Ascending aorta (tissue), 2 donors: ENCODE measurements around the gene CPA2. TPM values are rescaled to one million over a fixed set of nuclear protein-coding genes. Genes with fewer than 3 reads are reported as not detected.

Experiments used
- DNase-seq, 2 donors: peaks; one replicate each; pipeline ENCODE4 v3.0.0-alpha.2; 2019; ENCODE audit warnings: low spot score in 2 of 2
- H3K27ac ChIP-seq, 2 donors: fragments of 200-600 bp; sonication (generic); one replicate each; pipeline ENCODE4 v1.5.1; 2016 to 2017; ENCODE audit warnings: mild to moderate bottlenecking in 1 of 2
- H3K27me3 ChIP-seq: fragments of 200-600 bp; sonication (generic); one replicate; pipeline ENCODE4 v1.5.1; 2017
- H3K36me3 ChIP-seq, 2 donors: fragments of 200-600 bp; sonication (generic); one replicate each; pipeline ENCODE4 v1.5.1; 2016
- H3K4me1 ChIP-seq, 2 donors: fragments of 200-600 bp; sonication (generic); one replicate each; pipeline ENCODE4 v1.5.1; 2016 to 2017; ENCODE audit warnings: mild to moderate bottlenecking in 1 of 2
- H3K4me3 ChIP-seq, 2 donors: fragments of 200-600 bp; sonication (generic); one replicate each; pipeline ENCODE4 v1.5.1; 2016 to 2017; ENCODE audit warnings: mild to moderate bottlenecking in 1 of 2
- H3K9me3 ChIP-seq, 2 donors: fragments of 200-600 bp; sonication (generic); one replicate each; pipeline ENCODE4 v1.5.1; 2016
- intact Hi-C: fragments of 100-400 bp; cut with DNase I; formaldehyde crosslinking; loops from one replicate; pipeline ENCODE4 v1.15.1; 2023
- total RNA-seq: library from RNA; depleted of rRNA; stranded (reverse); fragments of >200 nt; gene quantifications from one replicate; pipeline ENCODE4 v1.1.0, GENCODE V29; 2016
- TF ChIP-seq, protein P1 (sequence below), 3 experiments: fragments of 200-600 bp in 2 of 3; fragments of 450-650 bp in 1 of 3; sonication (generic) in 2 of 3; IDR thresholded peaks; one replicate each; pipeline ENCODE4 v1.5.1; 2016 to 2019; ENCODE audit warnings: antibody characterized with exemption in 3 of 3, mild to moderate bottlenecking in 1 of 3, moderate library complexity in 1 of 3

The CPA2 gene
- total RNA-seq, 1 donor from 2014 or later, result not detected

DNA sequence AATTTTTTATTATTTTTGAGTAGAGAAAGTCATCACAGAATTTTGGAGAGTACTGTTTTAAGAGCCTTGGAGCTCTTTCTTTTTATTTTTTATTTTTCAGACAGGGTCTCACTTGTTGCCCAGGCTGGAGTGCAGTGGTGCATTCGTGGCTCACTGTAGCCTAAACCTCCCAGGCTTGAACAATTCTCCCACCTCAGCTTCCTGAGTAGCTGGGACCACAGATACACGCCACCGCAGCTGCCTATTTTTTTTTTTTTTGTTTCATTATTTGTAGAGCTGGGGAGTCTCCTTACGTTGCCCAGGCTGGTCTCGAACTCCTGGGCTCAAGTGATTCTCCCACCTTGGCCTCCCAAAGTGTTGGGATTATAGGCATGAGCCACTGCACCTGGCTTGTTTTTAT is 36.9 kb downstream of the CPA2 start:
- DNase-seq, result no peak
- TF ChIP-seq, protein P1, sequence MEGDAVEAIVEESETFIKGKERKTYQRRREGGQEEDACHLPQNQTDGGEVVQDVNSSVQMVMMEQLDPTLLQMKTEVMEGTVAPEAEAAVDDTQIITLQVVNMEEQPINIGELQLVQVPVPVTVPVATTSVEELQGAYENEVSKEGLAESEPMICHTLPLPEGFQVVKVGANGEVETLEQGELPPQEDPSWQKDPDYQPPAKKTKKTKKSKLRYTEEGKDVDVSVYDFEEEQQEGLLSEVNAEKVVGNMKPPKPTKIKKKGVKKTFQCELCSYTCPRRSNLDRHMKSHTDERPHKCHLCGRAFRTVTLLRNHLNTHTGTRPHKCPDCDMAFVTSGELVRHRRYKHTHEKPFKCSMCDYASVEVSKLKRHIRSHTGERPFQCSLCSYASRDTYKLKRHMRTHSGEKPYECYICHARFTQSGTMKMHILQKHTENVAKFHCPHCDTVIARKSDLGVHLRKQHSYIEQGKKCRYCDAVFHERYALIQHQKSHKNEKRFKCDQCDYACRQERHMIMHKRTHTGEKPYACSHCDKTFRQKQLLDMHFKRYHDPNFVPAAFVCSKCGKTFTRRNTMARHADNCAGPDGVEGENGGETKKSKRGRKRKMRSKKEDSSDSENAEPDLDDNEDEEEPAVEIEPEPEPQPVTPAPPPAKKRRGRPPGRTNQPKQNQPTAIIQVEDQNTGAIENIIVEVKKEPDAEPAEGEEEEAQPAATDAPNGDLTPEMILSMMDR (IDR thresholded peaks at IDR 0.05), result no peak
- Histone ChIP-seq H3K4me1 (no peaks in the 10 kb centered on the region), H3K27me3 (no peaks in the 10 kb centered on the region), H3K27ac (no peak overlapping the region), H3K9me3 (no peaks in the 10 kb centered on the region), H3K4me3 (no peak overlapping the region), H3K36me3 (no peaks in the 10 kb centered on the region)
- intact Hi-C loops, result no loop called here

DNA sequence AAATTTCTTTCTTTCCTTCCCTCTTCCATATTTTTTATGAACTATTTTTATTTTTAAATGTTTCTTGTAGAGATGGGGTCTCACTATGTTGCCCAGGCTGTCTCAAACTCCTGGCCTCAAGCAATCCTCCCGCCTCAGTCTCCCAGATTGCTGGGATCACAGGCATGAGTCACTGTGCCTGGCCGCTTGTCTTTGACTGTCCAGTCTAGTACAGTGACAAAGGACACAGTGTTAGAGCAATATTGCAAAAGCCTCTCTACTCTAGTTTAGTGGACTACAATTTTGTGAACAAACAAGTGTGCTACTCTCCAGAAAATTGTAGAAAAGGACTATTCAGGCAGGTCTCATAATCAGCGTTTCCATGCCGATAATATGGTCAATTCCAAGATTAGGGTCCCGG is 37.3 kb downstream of the CPA2 start:
- Histone ChIP-seq H3K36me3 (no peaks in the 10 kb centered on the region), H3K27ac (no peak overlapping the region), H3K27me3 (no peaks in the 10 kb centered on the region), H3K9me3 (no peaks in the 10 kb centered on the region), H3K4me3 (no peak overlapping the region), H3K4me1 (no peaks in the 10 kb centered on the region)
- intact Hi-C loops, result no loop called here
- TF ChIP-seq, protein P1 (IDR thresholded peaks at IDR 0.05), result no peak
- DNase-seq, result no peak

DNA sequence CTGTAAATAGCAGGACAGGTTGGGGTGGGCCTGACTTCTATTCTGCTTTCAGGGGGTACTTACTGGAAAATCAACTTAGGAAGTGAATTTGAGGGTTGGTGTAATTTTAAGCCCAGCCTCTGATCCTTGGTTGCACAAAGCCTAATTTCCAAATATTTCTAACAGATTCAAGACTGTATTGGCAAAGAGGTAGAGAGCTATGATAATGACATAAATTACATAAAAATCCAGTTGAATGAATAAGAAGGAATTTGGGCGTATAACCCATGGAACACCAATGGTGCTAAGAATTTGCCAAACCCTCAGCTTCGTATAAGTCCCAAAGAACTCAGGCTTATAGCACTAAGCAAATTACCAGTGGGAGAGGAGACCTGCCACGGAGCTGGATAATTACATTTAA is 38.2 kb downstream of the CPA2 start:
- TF ChIP-seq, protein P1 (IDR thresholded peaks at IDR 0.05), result no peak
- H3K27me3 ChIP-seq, result no peaks in the 10 kb centered on the region
- DNase-seq, result no peak
- intact Hi-C loops, result no loop called here
- H3K9me3 ChIP-seq, result no peaks in the 10 kb centered on the region
- H3K4me3 ChIP-seq, result no peak overlapping the region
- H3K27ac ChIP-seq, result no peak overlapping the region
- no peaks in the 10 kb centered on the region for H3K4me1 ChIP-seq
- no peaks in the 10 kb centered on the region for H3K36me3 ChIP-seq

DNA sequence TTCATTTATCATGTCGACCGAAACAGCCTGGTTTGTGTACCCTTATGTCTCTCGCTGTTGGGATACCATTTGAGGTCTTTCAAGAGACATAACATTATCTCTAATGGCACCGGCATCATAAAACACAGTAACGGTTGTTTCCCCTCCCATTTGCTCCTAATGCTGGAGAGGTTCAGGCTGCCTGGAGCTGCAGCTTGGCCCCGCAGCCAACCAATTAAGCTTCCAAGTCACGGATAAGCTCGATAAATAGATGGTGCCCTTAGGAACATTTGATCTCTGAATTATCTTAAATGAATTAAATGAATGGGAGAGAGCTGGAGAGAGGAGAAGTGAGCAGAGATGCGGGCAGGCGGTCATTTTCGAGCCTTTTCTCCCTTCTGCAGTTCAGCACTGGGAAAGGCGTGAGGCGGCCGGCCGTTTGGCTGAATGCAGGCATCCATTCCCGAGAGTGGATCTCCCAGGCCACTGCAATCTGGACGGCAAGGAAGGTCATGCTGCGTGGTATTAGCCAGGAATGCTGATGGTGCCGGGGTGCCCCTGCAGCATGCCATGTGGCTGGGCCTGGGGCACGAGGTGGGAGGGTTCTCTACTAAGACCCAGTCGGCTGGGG is 38.9 kb downstream of the CPA2 start:
- H3K4me1 ChIP-seq, result no peaks in the 10 kb centered on the region
- DNase-seq, result no peak
- H3K27me3 ChIP-seq, result no peaks in the 10 kb centered on the region
- TF ChIP-seq, protein P1 (IDR thresholded peaks at IDR 0.05), result no peak
- H3K4me3 ChIP-seq, result no peak overlapping the region
- no peaks in the 10 kb centered on the region for H3K9me3 ChIP-seq
- intact Hi-C loops, result no loop called here
- no peak overlapping the region for H3K27ac ChIP-seq
- H3K36me3 ChIP-seq, result no peaks in the 10 kb centered on the region

GRCh38 chr7:130309986-130310385 is 43.3 kb downstream of the CPA2 start:
- Histone ChIP-seq H3K36me3 (no peaks in the 10 kb centered on the region), H3K27me3 (no peaks in the 10 kb centered on the region), H3K4me1 (no peaks in the 10 kb centered on the region), H3K4me3 (no peak overlapping the region), H3K27ac (no peak overlapping the region), H3K9me3 (no peaks in the 10 kb centered on the region)
- TF ChIP-seq, protein P1 (IDR thresholded peaks at IDR 0.05), result no peak
- no peak for DNase-seq
- intact Hi-C loops, result no loop called here

- H3K27me3 ChIP-seq, result no peaks in the 10 kb centered on the region
- no peaks in the 10 kb centered on the region for H3K9me3 ChIP-seq
- H3K27ac ChIP-seq, result no peak overlapping the region
- H3K4me3 ChIP-seq, result no peak overlapping the region
- intact Hi-C loops, result no loop called here
- DNase-seq, result no peak
- TF ChIP-seq, protein P1 (IDR thresholded peaks at IDR 0.05), result no peak
- H3K36me3 ChIP-seq, result no peaks in the 10 kb centered on the region
- no peaks in the 10 kb centered on the region for H3K4me1 ChIP-seq
Measured at GRCh38 chr7:130314305-130314704, 47.6 kb downstream of the CPA2 start.
